HG03439 (cell line): ENCODE results near the gene RAB35.
"Not testable (repeated sequence)": the region's sequence is repeated elsewhere in the genome, so short reads cannot be mapped to it uniquely, and the experiment has no call there.

Source experiments
- ATAC-seq: cut with Tn5 transposase; IDR thresholded peaks from one replicate; pipeline ENCODE4 v1.9.1; 2021; ENCODE audit warnings: mild to moderate bottlenecking, moderate library complexity; ENCODE audit not compliant: unreplicated experiment

RAB35 gene

DNA sequence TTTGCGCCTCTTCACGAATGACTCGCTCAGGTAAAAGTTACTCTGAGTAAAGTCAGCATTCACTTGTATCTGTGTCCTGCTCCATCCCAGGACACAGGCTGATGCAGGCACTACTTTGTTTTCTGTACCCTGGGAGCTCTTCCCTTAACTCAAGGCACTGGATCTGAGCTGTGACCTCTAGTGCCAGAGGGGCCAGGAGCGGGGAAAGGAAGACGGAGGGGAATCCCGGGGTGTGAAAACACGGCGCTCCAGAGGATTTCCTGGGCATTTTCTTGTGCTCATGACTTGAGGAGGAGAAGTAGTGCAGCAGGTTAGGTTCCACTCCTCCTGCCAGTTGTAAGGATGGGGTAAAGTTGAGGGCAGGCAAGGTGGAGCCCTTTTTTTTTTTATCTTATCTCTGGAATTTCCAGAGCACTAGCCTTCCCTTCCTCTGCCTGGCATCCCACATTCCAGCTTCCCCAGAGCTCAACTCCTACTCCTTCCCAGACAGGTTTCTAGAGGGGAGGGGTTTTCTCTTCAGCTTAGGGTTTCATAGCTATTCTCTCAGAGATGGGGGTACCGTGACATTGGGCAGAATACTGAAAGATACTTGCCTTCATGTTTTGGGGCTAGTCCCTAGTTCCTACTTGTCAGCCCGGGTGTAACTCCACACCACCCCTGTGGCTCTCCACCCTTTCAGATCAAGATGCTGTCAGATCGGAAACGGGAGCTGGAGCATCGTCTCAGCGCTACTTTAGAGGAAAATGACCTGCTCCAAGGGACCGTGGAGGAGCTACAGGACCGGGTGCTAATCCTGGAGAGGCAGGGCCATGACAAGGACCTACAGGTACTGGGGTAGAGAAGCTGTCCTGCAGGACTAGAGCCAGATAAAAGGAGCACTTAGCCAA is 52.3 kb downstream of the RAB35 start:
- ATAC-seq = no peak

GRCh38 chr12:120062976-120063579 is 53.5 kb downstream of the RAB35 start:
- ATAC-seq = no peak

DNA sequence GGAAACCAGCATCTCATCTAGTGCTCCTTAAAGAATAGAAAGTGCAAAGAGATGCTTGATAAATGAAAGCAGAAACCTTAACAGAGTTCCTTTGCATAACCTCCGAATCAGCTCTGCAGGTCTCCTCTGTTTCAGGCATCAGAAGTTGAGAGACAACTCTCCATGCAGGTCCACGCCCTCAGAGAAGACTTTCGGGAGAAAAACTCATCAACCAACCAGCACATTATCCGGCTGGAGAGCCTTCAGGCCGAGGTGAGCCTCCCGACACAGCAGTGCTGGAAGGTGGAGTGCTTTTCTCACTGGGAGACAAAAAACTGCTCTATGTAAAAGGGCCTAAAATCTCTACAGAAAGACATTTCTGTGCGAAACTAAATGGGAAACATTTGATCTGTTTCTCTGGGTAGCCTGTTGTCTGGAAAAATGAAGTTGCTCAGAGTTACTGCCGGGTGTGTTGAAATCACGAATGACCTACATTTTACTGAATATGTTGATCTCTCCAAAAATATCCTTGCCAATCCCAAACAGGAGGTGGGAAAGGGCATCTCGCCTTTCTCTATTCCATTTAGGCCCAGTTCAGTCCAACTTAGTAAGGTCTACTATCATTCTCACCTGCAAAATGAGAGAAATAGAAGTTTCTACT is 54.9 kb downstream of the RAB35 start:
- no peak for ATAC-seq

GRCh38 chr12:120060717-120061116 is 55.8 kb downstream of the RAB35 start:
- no peak for ATAC-seq

DNA sequence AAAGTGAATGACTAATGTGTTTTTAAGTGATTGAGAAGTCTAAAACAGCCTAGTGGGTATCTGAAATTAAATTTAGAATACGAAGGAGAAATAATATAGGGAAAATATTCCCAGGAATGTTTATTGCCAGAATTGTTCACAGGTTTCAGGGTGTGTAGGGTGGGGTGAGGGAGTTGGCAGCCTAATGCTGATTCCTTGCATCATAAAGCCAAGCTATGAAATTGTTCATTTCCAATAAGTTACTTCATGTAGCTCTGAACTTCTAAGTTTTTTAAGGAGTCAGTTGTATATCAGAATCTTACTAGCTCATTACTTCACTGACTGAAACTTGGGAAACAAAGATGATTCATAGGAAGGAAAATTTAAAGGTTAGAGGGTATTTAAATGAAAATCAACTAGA is 56.4 kb downstream of the RAB35 start:
- no peak for ATAC-seq

- ATAC-seq = no peak
These were observed 59.8 kb downstream of the RAB35 start for GRCh38 chr12:120056739-120057138.

- no peak for ATAC-seq
These were observed 61.1 kb downstream of the RAB35 start for GRCh38 chr12:120055231-120056000.

GRCh38 chr12:120054293-120054692 is 62.3 kb downstream of the RAB35 start:
- ATAC-seq = no peak

- no peak for ATAC-seq
These were observed 65.0 kb downstream of the RAB35 start for GRCh38 chr12:120051535-120051934.

- ATAC-seq = no peak
These were observed 67.1 kb downstream of the RAB35 start for GRCh38 chr12:120049426-120049825.

DNA sequence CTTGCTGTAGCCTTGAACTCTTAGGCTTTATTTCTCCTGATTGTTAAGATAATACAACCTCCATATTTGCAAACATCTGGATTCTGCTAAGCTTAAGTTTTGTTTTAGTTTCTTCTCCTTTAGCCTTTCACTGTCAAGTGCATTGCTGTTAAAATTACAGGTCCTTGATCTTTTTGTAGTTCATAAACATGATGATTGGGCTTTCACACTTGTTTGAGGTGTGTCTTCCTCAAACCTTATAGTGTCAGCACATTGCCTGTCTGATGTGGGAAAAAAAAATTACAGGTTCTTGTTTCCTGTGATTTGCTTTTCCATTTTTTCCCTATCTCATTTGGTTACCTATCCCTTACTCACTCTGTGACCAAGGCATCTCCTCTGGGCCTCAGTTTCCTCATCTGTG is 68.3 kb downstream of the RAB35 start:
- no peak for ATAC-seq

DNA sequence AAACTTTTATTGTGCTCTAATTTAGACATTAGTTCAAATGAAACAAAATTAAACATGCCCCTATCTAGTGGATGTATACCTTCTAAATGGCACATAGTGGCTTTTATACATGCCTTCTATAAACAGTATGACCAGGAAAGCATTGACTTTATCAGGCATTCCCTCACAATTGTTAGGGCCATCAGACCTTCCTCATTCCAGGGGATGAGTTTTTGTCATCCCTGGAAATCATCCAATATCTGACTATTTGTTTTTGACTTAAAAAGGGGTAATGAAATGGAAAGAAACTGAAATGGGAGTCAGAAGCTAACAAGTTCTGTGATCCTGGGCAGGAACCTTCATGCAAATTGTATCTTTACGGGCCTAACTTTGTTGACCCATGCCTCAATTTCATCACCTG is 69.5 kb downstream of the RAB35 start:
- no peak for ATAC-seq

GRCh38 chr12:120045367-120045766 is 71.2 kb downstream of the RAB35 start:
- not testable (repeated sequence) for ATAC-seq
